OCI-LY1 (cell line): ENCODE results near the gene RWDD3.
A peak's percentile ranks its signal among the peaks of the same experiment; 100 is the strongest.

ENCODE experiments used
- H2AFZ ChIP-seq: fragments of 200-600 bp; sonication (generic), shearing (Covaris generic); 2 replicates; pipeline ENCODE4 v1.6.0; 2014; ENCODE audit warnings: antibody characterized with exemption, mild to moderate bottlenecking, low read length
- H3F3A ChIP-seq: fragments of 200-600 bp; sonication (generic), shearing (Covaris generic); 2 replicates; pipeline ENCODE4 v1.6.0; 2014; ENCODE audit warnings: mild to moderate bottlenecking, antibody characterized with exemption, low read length, moderate library complexity; ENCODE audit not compliant: insufficient read depth
- H3K27ac ChIP-seq: fragments of 200-600 bp; sonication (generic); 2 replicates; pipeline ENCODE4 v1.5.1; 2014; ENCODE audit warnings: low read length, mixed run types, mild to moderate bottlenecking, low read depth; ENCODE audit not compliant: poor library complexity, severe bottlenecking
- H3K27me3 ChIP-seq: fragments of 200-600 bp; sonication (generic); 2 replicates; pipeline ENCODE4 v1.6.0; 2014; ENCODE audit warnings: antibody characterized with exemption, mild to moderate bottlenecking, low read length, moderate library complexity; ENCODE audit not compliant: insufficient read depth
- H3K36me3 ChIP-seq: fragments of 200-600 bp; sonication (generic); 2 replicates; pipeline ENCODE4 v1.6.1; 2014; ENCODE audit warnings: mild to moderate bottlenecking, antibody characterized with exemption, low read length, moderate library complexity, mixed read lengths; ENCODE audit not compliant: insufficient read depth
- H3K4me1 ChIP-seq: fragments of 200-600 bp; sonication (generic); 2 replicates; pipeline ENCODE4 v1.5.1; 2014; ENCODE audit warnings: mild to moderate bottlenecking, low read length, moderate library complexity; ENCODE audit not compliant: insufficient read depth, severe bottlenecking
- H3K4me2 ChIP-seq: fragments of 200-600 bp; sonication (generic), shearing (Covaris generic); 2 replicates; pipeline ENCODE4 v1.6.1; 2014; ENCODE audit warnings: low read length
- H3K4me3 ChIP-seq: fragments of 200-600 bp; sonication (generic); 2 replicates; pipeline ENCODE4 v1.5.1; 2014; ENCODE audit warnings: low read length, low read depth, mild to moderate bottlenecking, mixed read lengths; ENCODE audit not compliant: poor library complexity, severe bottlenecking
- H3K79me2 ChIP-seq: fragments of 200-600 bp; shearing (Covaris generic); 2 replicates; pipeline ENCODE4 v1.6.1; 2016; ENCODE audit warnings: mixed run types, low read length, mixed read lengths; ENCODE audit not compliant: insufficient read depth
- H3K9ac ChIP-seq: fragments of 200-600 bp; sonication (generic), shearing (Covaris generic); 2 replicates; pipeline ENCODE4 v1.6.1; 2014; ENCODE audit warnings: mild to moderate bottlenecking, low read length, mixed read lengths
- H3K9me2 ChIP-seq: fragments of 200-600 bp; sonication (generic), shearing (Covaris generic); 2 replicates; pipeline ENCODE4 v1.6.1; 2014; ENCODE audit warnings: low read depth, mild to moderate bottlenecking, low read length, mixed read lengths
- H3K9me3 ChIP-seq: fragments of 200-600 bp; shearing (Covaris generic); 2 replicates; pipeline ENCODE4 v1.6.1; 2014; ENCODE audit warnings: low read length, mixed read lengths
- H4K20me1 ChIP-seq: fragments of 200-600 bp; sonication (generic), shearing (Covaris generic); 2 replicates; pipeline ENCODE4 v1.6.0; 2016; ENCODE audit warnings: mild to moderate bottlenecking, low read length; ENCODE audit not compliant: insufficient read depth
- CTCF ChIP-seq: fragments of 200-600 bp; sonication (generic), shearing (Covaris generic); IDR thresholded peaks from 2 replicates; pipeline ENCODE4 v1.5.1; 2017; ENCODE audit warnings: mild to moderate bottlenecking, antibody characterized with exemption, low read length, moderate library complexity, mixed read lengths
- EZH2 ChIP-seq: fragments of 200-600 bp; sonication (generic), shearing (Covaris generic); IDR thresholded peaks from 2 replicates; pipeline ENCODE4 v1.8.0; 2017; ENCODE audit warnings: borderline replicate concordance, mixed run types, mild to moderate bottlenecking, antibody characterized with exemption, low read length, moderate library complexity, mixed read lengths

RWDD3 gene

GRCh38 chr1:95233319-95233736 lies 682 bp upstream of the RWDD3 start:
- Histone ChIP-seq H4K20me1 (no peaks in the 10 kb centered on the region), H3K79me2 (0 out of 2 replicates have a peak, but pooled peaks cover 2% of the 10 kb centered on the region), H3K27me3 (no peaks in the 10 kb centered on the region), H3K4me3 (peak overlapping the region; percentile 97), H3K4me2 (peak overlapping the region; percentile 74), H2AFZ (peak overlapping the region; percentile 99), H3F3A (no peaks in the 10 kb centered on the region), H3K9me2 (no peaks in the 10 kb centered on the region), H3K36me3 (peaks cover 8% of the 10 kb centered on the region; the same call in 1 of the 2 replicates), H3K4me1 (peaks cover 10% of the 10 kb centered on the region), H3K9ac (peak overlapping the region; percentile 68), H3K9me3 (no peaks in the 10 kb centered on the region), H3K27ac (no peak overlapping the region)
- TF ChIP-seq CTCF (no peak), EZH2 (no peak)

GRCh38 chr1:95236784-95237575 lies 3.0 kb downstream of the RWDD3 start:
- no peak overlapping the region for H3K4me3 ChIP-seq
- H3F3A ChIP-seq, result no peaks in the 10 kb centered on the region
- H3K79me2 ChIP-seq, result peaks cover 8% of the 10 kb centered on the region; the same call in 1 of the 2 replicates
- H3K4me1 ChIP-seq, result peaks cover 10% of the 10 kb centered on the region
- H3K27ac ChIP-seq, result no peak overlapping the region
- H3K4me2 ChIP-seq, result no peak overlapping the region
- no peaks in the 10 kb centered on the region for H3K27me3 ChIP-seq
- H3K9me3 ChIP-seq, result peaks cover 7% of the 10 kb centered on the region; the same call in 1 of the 2 replicates
- no peak overlapping the region for H2AFZ ChIP-seq
- H3K36me3 ChIP-seq, result peaks cover 36% of the 10 kb centered on the region
- no peaks in the 10 kb centered on the region for H4K20me1 ChIP-seq
- no peak overlapping the region for H3K9ac ChIP-seq
- TF ChIP-seq CTCF (no peak), EZH2 (no peak)
- H3K9me2 ChIP-seq, result no peaks in the 10 kb centered on the region

- peaks cover 43% of the 10 kb centered on the region for H3K36me3 ChIP-seq
These were observed 4.1 kb downstream of the RWDD3 start for GRCh38 chr1:95237981-95238703.

More at GRCh38 chr1:95237981-95238703, 4.1 kb downstream of the RWDD3 start:
- H3K9ac ChIP-seq, result no peak overlapping the region
- H4K20me1 ChIP-seq, result no peaks in the 10 kb centered on the region
- peaks cover 11% of the 10 kb centered on the region; the same call in 1 of the 2 replicates for H3K9me3 ChIP-seq
- no peak overlapping the region for H3K27ac ChIP-seq
- H3K79me2 ChIP-seq, result peaks cover 8% of the 10 kb centered on the region; the same call in 1 of the 2 replicates
- no peak for TF ChIP-seq CTCF
- no peak for TF ChIP-seq EZH2
- H3K27me3 ChIP-seq, result no peaks in the 10 kb centered on the region
- no peak overlapping the region for H3K4me2 ChIP-seq
- H3K4me3 ChIP-seq, result no peak overlapping the region
- H3F3A ChIP-seq, result no peaks in the 10 kb centered on the region
- H3K9me2 ChIP-seq, result no peaks in the 10 kb centered on the region
- H3K4me1 ChIP-seq, result peaks cover 10% of the 10 kb centered on the region
- H2AFZ ChIP-seq, result no peak overlapping the region
